ENCODE data around the gene ORAI1. TPM values are rescaled to one million over a fixed set of nuclear protein-coding genes. Genes with fewer than 3 reads are reported as not detected.
A peak's percentile ranks its signal among the peaks of the same experiment; 100 is the strongest.
"Not testable (repeated sequence)": the region's sequence is repeated elsewhere in the genome, so short reads cannot be mapped to it uniquely, and the experiment has no call there.

The ORAI1 gene
- total RNA-seq = 10 to 100 TPM; 10.5 to 13.1 TPM
- long read RNA-seq, donor 1, transcript ORAI1-203 (2 exons, 2,138 nt) = major isoform, 7 of 9 reads
- long read RNA-seq, donor 1, partial matches to known transcripts = 0 of 9 reads
- long read RNA-seq, donor 1, other reads (novel, unspliced or antisense) = 2 of 9 reads
- long read RNA-seq, donor 2, partial matches to known transcripts = 0 of 4 reads
- long read RNA-seq, donor 2, other reads (novel, unspliced or antisense) = 1 of 4 reads

- intact Hi-C loops (cut with DNase I) = loop anchor here (5.0 to 10.0 kb wide), 2 partner anchors 49 to 71 kb away; no protein-coding TSS in a partner anchor
- DNase-seq (ENCODE audit: low spot score) = peak; percentile 99
Measured at GRCh38 chr12:121626087-121626852, at the start of gene ORAI1. ORAI1 (plus strand) TSS chr12:121626530.

GRCh38 chr12:121576851-121577391, 49.4 kb upstream of the ORAI1 start:
- intact Hi-C loops (cut with DNase I) = loop anchor here in 1 of 2 donors (5.0 kb wide), 1 partner anchor 50 kb away; the partner anchor contains the start of gene ORAI1
- no peak for DNase-seq (ENCODE audit: low spot score)

- intact Hi-C loops (cut with DNase I) = loop anchor here (1.0 to 5.0 kb wide), 2 partner anchors 25 to 50 kb away; partner anchors contain the start of gene ORAI1 (in 1 of the 2)
- no peak for DNase-seq (ENCODE audit: low spot score)
Measured at GRCh38 chr12:121577443-121578180, 48.7 kb upstream of the ORAI1 start.

- intact Hi-C loops (cut with DNase I) = loop anchor here (1.0 to 5.0 kb wide), 2 partner anchors 26 to 49 kb away; partner anchors contain the start of gene ORAI1 (in 1 of the 2)
- peak; percentile 83 for DNase-seq (ENCODE audit: low spot score)
Measured at GRCh38 chr12:121578230-121579189, 47.8 kb upstream of the ORAI1 start.

- intact Hi-C loops (cut with DNase I) = loop anchor here in 1 of 2 donors (5.0 kb wide), 1 partner anchor 48 kb away; the partner anchor contains the start of gene ORAI1
- DNase-seq (ENCODE audit: low spot score) = no peak
Measured at GRCh38 chr12:121579190-121579791, 47.0 kb upstream of the ORAI1 start.

- intact Hi-C loops (cut with DNase I) = loop anchor here in 1 of 2 donors (5.0 kb wide), 1 partner anchor 47 kb away; the partner anchor contains the start of gene ORAI1
- DNase-seq (ENCODE audit: low spot score) = peak; percentile 91
Measured at GRCh38 chr12:121579981-121580868, 46.1 kb upstream of the ORAI1 start.

- DNase-seq (ENCODE audit: low spot score) = no peak
- intact Hi-C loops (cut with DNase I) = no loop called here
Measured at GRCh38 chr12:121580959-121581685, 45.2 kb upstream of the ORAI1 start, which contains the start of gene KDM2B. KDM2B (minus strand) TSS chr12:121581023; CDS start chr12:121580911, 112 bp downstream.

GRCh38 chr12:121581686-121582429, 44.5 kb upstream of the ORAI1 start:
- intact Hi-C loops (cut with DNase I) = no loop called here
- no peak for DNase-seq (ENCODE audit: low spot score)

GRCh38 chr12:121582583-121583333, 43.6 kb upstream of the ORAI1 start:
- no peak for DNase-seq (ENCODE audit: low spot score)
- intact Hi-C loops (cut with DNase I) = no loop called here

- DNase-seq (ENCODE audit: low spot score); intact Hi-C loops (cut with DNase I): not testable (repeated sequence)
Measured at GRCh38 chr12:121583334-121583661, 43.0 kb upstream of the ORAI1 start.

- intact Hi-C loops (cut with DNase I); DNase-seq (ENCODE audit: low spot score): not testable (repeated sequence)
Measured at GRCh38 chr12:121584885-121585284, 41.4 kb upstream of the ORAI1 start.

- intact Hi-C loops (cut with DNase I) = no loop called here
- no peak for DNase-seq (ENCODE audit: low spot score)
Measured at GRCh38 chr12:121590476-121591143, 35.7 kb upstream of the ORAI1 start.

GRCh38 chr12:121592320-121592719, 34.0 kb upstream of the ORAI1 start:
- intact Hi-C loops (cut with DNase I) = no loop called here
- no peak for DNase-seq (ENCODE audit: low spot score)

GRCh38 chr12:121595520-121595919, 30.8 kb upstream of the ORAI1 start:
- intact Hi-C loops (cut with DNase I) = loop anchor here in 1 of 2 donors (5.0 kb wide), 1 partner anchor 1532 kb away; no protein-coding TSS in a partner anchor
- DNase-seq (ENCODE audit: low spot score) = no peak
